SK-N-DZ (cell line): ENCODE measurements around the gene SPIN2B. TPM values are rescaled to one million over a fixed set of nuclear protein-coding genes. Genes with fewer than 3 reads are reported as not detected.
"Not testable (repeated sequence)": the region's sequence is repeated elsewhere in the genome, so short reads cannot be mapped to it uniquely, and the experiment has no call there.

ENCODE experiments used
- DNase-seq: peaks from one replicate; pipeline ENCODE4 v3.0.0-alpha.2; 2015; ENCODE audit warnings: low spot score
- polyA plus RNA-seq, 2 experiments: library from polyadenylated mRNA; depleted of rRNA; stranded (reverse); fragments of >200 nt; gene quantifications; 2 replicates each; pipeline ENCODE4 v1.2.3, GENCODE V29; 2014

The SPIN2B gene
- polyA plus RNA-seq (2014; cell fraction: cytosol; rRNA removed), result 16.8 and 20.8 TPM in 2 replicates
- polyA plus RNA-seq (2014; cell fraction: nucleus; rRNA removed), result 21.2 and 41.5 TPM in 2 replicates

DNA sequence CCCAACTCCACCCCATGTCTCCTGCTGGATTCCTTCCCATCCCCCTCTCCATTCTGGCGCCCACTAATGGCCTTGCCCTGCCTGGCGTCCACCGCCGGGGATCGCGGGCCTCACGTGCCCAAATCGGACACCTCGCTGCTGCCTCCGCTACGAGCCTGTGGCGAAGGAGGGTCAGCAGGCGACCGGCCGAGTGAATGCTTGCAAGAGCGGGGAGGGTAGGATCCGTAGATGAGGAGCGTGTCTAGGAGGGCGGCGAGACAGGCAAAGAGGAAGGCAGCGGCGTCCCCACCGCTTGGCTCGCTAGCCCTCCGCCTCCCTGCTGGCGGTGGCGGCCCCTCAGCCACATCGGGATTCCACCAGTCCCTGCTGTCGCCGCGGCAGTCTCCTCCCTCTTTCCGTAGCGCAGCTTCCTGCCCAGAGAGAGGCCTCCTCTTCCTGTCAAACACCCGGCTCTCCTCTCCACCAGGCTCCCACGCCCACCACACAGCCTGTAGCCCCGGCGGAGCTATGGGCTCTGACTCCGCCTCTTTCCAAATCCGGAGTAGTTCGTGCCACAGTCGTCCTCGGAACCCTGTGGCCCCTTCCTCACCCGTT is at the start of gene SPIN2B:
SPIN2B (minus strand) TSS at position 387 of the 594 bp plus-strand sequence.
- peak; percentile 93 for DNase-seq

DNA sequence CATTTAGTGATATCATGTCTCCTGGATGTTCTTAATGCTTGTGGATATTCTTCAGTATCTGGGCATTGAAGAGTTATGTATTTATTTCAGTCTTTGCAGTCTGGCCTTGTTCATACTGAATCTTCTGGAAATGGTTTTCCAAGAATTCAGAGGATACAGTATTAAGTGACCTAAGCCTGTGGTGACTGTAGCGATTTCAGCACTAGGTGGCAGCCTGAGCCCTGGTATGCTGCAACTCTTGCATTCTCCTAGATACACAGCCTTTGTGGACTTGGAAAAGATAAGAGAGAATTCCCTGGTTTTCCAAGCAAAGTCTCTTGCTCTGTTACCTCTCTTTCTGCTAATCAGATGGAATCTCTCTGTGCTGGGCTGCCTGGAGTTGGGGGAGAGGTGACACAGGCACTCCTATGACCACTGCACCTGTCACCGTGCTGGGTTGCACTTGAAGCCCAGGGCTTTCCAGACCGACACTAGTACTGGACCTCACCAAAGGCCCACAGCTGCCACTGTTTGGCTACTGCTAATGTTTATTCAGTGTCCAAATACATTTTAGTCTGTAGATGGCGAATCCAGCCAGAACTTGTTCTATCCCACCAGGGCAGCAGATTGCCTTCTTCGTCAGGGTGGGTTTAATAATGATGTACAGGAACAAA is 35.2 kb upstream of the SPIN2B start:
- peak; percentile 35 for DNase-seq

- DNase-seq, result no peak
These were observed 33.8 kb upstream of the SPIN2B start for GRCh38 chrX:57155171-57155570.

GRCh38 chrX:57152222-57152621 is 30.9 kb upstream of the SPIN2B start:
- not testable (repeated sequence) for DNase-seq

GRCh38 chrX:57138674-57139073 is 17.3 kb upstream of the SPIN2B start:
- no peak for DNase-seq

DNA sequence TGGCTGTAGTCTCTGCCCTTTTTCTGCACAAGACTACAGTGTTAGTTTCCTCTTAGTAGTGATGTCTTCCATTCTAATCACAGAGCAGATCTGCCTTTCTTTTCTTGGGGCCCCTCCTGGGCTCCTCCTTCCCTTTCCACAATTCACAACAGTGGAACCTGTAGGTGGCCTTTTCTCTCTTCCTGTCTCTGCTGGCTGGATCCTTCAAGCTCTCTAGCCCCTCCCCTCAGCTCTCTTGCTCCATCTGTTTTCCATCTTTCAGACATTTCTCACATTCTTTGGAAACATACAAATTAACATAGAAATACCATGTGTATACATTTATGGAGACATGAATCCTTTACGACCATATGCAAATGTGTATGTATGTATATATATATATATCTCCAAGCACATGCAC is 16.2 kb upstream of the SPIN2B start:
- peak; percentile 22 for DNase-seq

- peak; percentile 42 for DNase-seq
These were observed 15.7 kb upstream of the SPIN2B start, which contains the start of gene SPIN2A for GRCh38 chrX:57137073-57137472. Gene SPIN2A, minus strand, starts transcription at chrX:57137397. Its CDS starts 800 bp downstream, at chrX:57136597.

GRCh38 chrX:57136589-57136988 is 15.2 kb upstream of the SPIN2B start:
- not testable (repeated sequence) for DNase-seq

- no peak for DNase-seq
These were observed 13.9 kb upstream of the SPIN2B start for GRCh38 chrX:57135287-57135686.

DNA sequence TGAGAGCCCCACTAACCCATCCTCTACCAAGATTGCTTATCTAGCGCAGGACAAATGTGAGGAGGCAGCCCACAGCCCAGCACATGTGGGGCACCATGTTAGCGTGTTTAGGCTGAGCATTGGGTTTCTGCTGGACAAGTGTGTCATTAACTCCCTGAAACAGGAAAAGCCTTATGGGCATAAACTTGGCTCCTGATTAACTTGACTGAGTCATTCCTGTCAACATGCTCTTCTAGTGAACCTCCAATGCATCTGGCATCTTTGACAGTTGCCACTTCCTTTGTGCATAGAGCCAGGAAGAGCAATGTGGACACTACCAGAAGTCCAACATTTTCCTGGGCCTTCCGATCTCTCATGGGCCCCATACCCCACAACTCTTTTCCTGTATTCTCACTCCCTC is 13.4 kb upstream of the SPIN2B start:
- DNase-seq, result no peak

- no peak for DNase-seq
These were observed 12.4 kb upstream of the SPIN2B start for GRCh38 chrX:57133706-57134105.

- DNase-seq, result not testable (repeated sequence)
These were observed 11.9 kb upstream of the SPIN2B start for GRCh38 chrX:57133284-57133683.

DNA sequence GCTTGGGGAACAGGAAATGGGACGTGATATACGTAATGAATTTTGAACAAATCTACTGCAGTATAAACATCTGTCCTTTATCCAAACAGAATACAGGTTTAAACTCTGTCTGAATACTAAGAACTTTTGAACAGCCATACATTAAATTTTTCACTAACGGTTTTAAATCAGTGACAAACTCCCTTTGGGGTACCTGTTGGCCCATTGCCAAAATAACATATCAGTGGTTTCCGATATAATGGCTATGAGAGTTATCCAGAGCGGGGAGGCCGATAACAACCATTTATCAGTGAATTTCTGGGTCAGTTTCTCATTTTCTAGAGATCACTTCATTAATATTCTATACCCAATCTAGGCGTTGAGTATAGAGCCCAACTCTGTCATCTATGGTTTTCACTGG is 10.7 kb upstream of the SPIN2B start:
- DNase-seq, result no peak

GRCh38 chrX:57121816-57122215 is 468 bp upstream of the SPIN2B start:
- DNase-seq, result no peak

DNA sequence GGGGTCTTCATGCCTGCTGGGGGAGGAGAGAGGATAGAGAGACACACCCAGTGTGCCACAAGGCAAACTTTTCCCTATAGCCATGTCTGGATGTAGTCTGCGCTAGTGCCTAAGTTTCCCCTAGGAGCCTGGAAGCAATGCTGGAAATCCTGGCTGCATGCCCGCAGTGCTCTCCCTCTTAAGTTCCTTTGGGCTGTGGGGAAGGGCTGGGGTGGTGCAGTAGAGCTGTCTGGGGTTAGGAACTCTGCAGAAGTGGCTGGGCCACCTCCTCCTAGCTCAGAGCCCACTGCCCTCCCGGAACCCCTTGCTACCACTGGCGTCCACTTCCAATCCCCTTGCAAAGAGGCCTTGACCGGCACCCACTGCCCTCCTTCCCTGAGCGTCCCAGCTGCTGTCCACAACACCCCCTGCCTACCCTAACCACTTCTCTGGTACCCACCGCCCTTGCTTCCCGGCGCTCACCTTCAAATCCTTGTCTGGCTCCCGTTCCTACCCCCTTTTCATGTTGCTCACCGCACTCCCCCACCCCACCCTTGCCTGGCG is 658 bp downstream of the SPIN2B start:
- peak; percentile 10 for DNase-seq

DNA sequence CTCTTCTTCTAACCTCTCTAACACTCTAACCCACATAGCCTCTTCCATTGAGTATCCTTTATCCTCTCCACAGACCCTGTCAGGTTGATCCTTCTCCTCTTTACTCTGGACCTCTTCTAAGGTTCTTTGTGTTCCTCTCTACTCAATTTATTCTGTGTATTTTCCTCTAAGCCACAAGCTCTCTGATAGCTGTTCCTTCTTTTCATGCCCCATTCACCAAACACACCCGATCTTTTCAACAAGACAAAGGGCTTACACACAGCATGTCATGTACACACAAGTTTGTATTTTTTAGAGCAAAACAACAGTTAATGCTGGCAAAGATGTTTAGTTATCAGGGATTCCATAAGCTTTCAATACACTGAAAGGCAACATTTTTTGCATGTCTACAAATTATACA is 1.9 kb downstream of the SPIN2B start:
- no peak for DNase-seq

GRCh38 chrX:57117566-57117965 is 3.8 kb downstream of the SPIN2B start:
- not testable (repeated sequence) for DNase-seq

DNA sequence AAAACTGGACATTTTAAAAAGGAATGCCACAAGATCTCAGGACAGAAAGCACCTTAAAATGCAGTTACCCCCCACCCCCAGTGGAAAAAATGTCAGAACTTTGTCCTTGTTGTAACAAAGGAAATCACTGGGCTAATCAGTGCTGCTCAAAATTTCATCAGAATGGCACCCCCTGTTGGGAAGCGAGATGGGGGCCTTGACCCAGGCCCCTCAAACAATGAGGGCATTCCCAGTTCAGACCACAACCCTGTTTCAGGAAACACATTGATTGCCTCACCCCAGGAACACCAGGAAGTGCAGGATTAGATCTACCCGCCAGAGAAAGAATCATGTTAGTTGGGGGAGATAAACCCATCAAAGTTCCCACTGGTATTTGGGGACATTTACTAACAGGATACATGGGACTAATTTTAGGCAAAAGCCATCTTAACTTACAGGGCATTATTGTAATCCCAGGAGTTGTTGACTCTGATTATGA is 16.4 kb downstream of the SPIN2B start:
- DNase-seq, result no peak

DNA sequence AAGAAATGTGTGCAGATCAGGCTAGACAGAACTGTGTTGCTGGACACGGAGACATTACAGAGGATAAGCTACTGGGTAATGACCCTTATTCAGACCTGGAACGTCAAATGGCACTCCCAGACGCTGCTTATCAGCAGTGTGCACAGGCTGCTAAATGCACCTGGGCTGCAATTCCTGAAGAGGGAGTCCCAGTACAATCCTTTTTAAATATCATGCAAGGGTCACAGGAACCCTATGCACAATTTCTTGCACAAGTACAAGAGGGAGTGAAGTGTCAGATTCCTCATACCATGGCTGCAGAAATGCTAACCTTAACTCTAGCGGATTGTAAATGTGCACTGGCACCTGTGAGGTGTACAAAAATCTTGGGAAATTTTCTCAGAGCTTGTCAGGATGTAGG is 16.9 kb downstream of the SPIN2B start:
- DNase-seq, result no peak

DNA sequence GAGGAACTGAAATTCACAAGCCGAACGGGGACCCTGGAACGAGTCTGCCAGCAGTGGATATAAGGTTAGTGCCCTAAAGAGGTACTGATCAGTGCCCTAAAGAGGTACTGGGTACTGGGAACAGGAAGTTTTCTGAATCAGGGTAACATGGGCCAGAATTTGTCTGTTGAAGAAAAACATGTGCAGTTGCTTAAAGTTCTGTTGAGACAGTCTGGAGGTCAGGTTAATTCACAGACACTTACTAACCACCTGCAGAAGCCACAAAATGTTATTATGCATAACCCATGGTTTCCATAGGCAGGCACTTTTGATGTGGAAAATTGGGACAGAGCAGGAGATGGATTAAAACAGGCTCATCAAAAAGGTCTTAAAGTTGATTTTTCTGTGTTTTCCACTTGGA is 17.9 kb downstream of the SPIN2B start:
- DNase-seq, result no peak

GRCh38 chrX:57102918-57103317 is 18.4 kb downstream of the SPIN2B start:
- DNase-seq, result not testable (repeated sequence)

- DNase-seq, result no peak
These were observed 38.2 kb downstream of the SPIN2B start for GRCh38 chrX:57083143-57083542.

DNA sequence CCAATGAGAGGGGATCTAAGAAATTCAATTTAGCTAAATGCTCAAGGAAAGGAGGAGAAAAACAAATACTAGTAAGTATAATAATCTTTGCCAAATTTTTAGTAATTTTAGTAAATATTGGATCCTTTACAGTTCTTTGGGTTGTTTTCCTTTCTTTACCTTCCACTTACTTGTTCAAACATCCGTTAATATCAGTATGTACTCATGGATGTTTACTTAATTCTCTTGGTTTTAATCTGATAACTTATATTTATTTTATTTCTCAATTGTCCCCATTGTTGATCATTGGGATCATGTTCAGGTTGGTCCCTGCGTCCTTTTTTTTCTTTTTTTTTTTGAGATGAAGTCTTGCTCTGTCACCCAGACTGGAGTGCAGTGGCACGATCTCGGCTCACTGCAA is 46.9 kb downstream of the SPIN2B start:
- no peak for DNase-seq
